ENCODE results near the gene MRPS15.

Gene MRPS15

GRCh38 chr1:36436821-36437220, 27.4 kb downstream of the MRPS15 start:
- DNase-seq = no peak
- CTCF ChIA-PET = interaction anchor here (0.6 kb wide), 1 partner anchor 31 kb away, joined by 3 read pairs; no protein-coding TSS in a partner anchor
- WGBS (ENCODE audit: insufficient coverage) = 100% methylated on average over 1 of the region's 1 CpG

GRCh38 chr1:36433102-36433501, 31.1 kb downstream of the MRPS15 start:
- H3K4me1 ChIP-seq (ENCODE audit: control extremely low read depth in 1 of 4, control insufficient read depth in 4 of 4, insufficient read depth in 4 of 4, low read length in 3 of 4) = no peaks in the 10 kb centered on the region
- H3K36me3 ChIP-seq (ENCODE audit: control insufficient read depth in 4 of 4, insufficient read depth in 4 of 4, low read length in 3 of 4) = peaks cover 0 to 4% (median 0%) of the 10 kb centered on the region in 4 experiments
- H3K27me3 ChIP-seq (replicated peaks in 2 of 5; ENCODE audit: control insufficient read depth in 4 of 5, insufficient read depth in 5 of 5, low read length in 4 of 5) = no peaks in the 10 kb centered on the region
- POLR2A ChIA-PET = no interaction called here
- no peak overlapping the region for H3K4me3 ChIP-seq (ENCODE audit: control insufficient read depth in 1 of 7, extremely low read depth in 1 of 7, insufficient read depth in 4 of 7, low read depth in 2 of 7, low read length in 6 of 7)
- WGBS (ENCODE audit: insufficient coverage) = 82% methylated on average over 1 of the region's 1 CpG
- no peak for DNase-seq
- H3K9me3 ChIP-seq (ENCODE audit: control extremely low read depth in 1 of 5, control insufficient read depth in 4 of 5, insufficient read depth in 2 of 5, low read depth in 1 of 5, low read length in 4 of 5) = no peaks in the 10 kb centered on the region
- H3K27ac ChIP-seq (ENCODE audit: insufficient read depth in 1 of 2, low read depth in 1 of 2, low read length in 2 of 2, poor library complexity in 1 of 2, severe bottlenecking in 2 of 2) = no peak overlapping the region
- CTCF ChIA-PET = no interaction called here

More at GRCh38 chr1:36436821-36437220, 27.4 kb downstream of the MRPS15 start:
- Histone ChIP-seq H3K4me1 (ENCODE audit: control extremely low read depth in 1 of 4, control insufficient read depth in 4 of 4, insufficient read depth in 4 of 4, low read length in 3 of 4) (no peaks in the 10 kb centered on the region), H3K27me3 (replicated peaks in 2 of 5; ENCODE audit: control insufficient read depth in 4 of 5, insufficient read depth in 5 of 5, low read length in 4 of 5) (no peaks in the 10 kb centered on the region), H3K27ac (ENCODE audit: insufficient read depth in 1 of 2, low read depth in 1 of 2, low read length in 2 of 2, poor library complexity in 1 of 2, severe bottlenecking in 2 of 2) (no peak overlapping the region), H3K4me3 (ENCODE audit: control insufficient read depth in 1 of 7, extremely low read depth in 1 of 7, insufficient read depth in 4 of 7, low read depth in 2 of 7, low read length in 6 of 7) (no peak overlapping the region), H3K36me3 (ENCODE audit: control insufficient read depth in 4 of 4, insufficient read depth in 4 of 4, low read length in 3 of 4) (no peaks in the 10 kb centered on the region), H3K9me3 (ENCODE audit: control extremely low read depth in 1 of 5, control insufficient read depth in 4 of 5, insufficient read depth in 2 of 5, low read depth in 1 of 5, low read length in 4 of 5) (no peaks in the 10 kb centered on the region)
- POLR2A ChIA-PET = no interaction called here

- H3K27me3 ChIP-seq (replicated peaks in 2 of 5; ENCODE audit: control insufficient read depth in 4 of 5, insufficient read depth in 5 of 5, low read length in 4 of 5) = no peaks in the 10 kb centered on the region
- no peaks in the 10 kb centered on the region for H3K9me3 ChIP-seq (ENCODE audit: control extremely low read depth in 1 of 5, control insufficient read depth in 4 of 5, insufficient read depth in 2 of 5, low read depth in 1 of 5, low read length in 4 of 5)
- ChIA-PET CTCF (no interaction called here), POLR2A (no interaction called here)
- no peak overlapping the region for H3K27ac ChIP-seq (ENCODE audit: insufficient read depth in 1 of 2, low read depth in 1 of 2, low read length in 2 of 2, poor library complexity in 1 of 2, severe bottlenecking in 2 of 2)
- no peak for DNase-seq
- WGBS (ENCODE audit: insufficient coverage) = 88% methylated on average over 2 of the region's 4 CpGs
- no peaks in the 10 kb centered on the region for H3K4me1 ChIP-seq (ENCODE audit: control extremely low read depth in 1 of 4, control insufficient read depth in 4 of 4, insufficient read depth in 4 of 4, low read length in 3 of 4)
- H3K4me3 ChIP-seq (ENCODE audit: control insufficient read depth in 1 of 7, extremely low read depth in 1 of 7, insufficient read depth in 4 of 7, low read depth in 2 of 7, low read length in 6 of 7) = no peak overlapping the region
- peaks cover 0 to 4% (median 0%) of the 10 kb centered on the region in 4 experiments for H3K36me3 ChIP-seq (ENCODE audit: control insufficient read depth in 4 of 4, insufficient read depth in 4 of 4, low read length in 3 of 4)
These were observed 31.6 kb downstream of the MRPS15 start for GRCh38 chr1:36432616-36433015.

GRCh38 chr1:36425791-36426190, 38.4 kb downstream of the MRPS15 start:
- no peak overlapping the region for H3K27ac ChIP-seq (ENCODE audit: insufficient read depth in 1 of 2, low read depth in 1 of 2, low read length in 2 of 2, poor library complexity in 1 of 2, severe bottlenecking in 2 of 2)
- ChIA-PET POLR2A (no interaction called here), CTCF (interaction anchor here (1.0 to 6.5 kb wide), 2 partner anchors 72 to 83 kb away, joined by 3 to 72 read pairs; no protein-coding TSS in a partner anchor)
- WGBS (ENCODE audit: insufficient coverage) = 94% methylated on average over 4 of the region's 4 CpGs
- H3K36me3 ChIP-seq (ENCODE audit: control insufficient read depth in 4 of 4, insufficient read depth in 4 of 4, low read length in 3 of 4) = peaks cover 0 to 6% (median 2%) of the 10 kb centered on the region in 4 experiments
- no peak for DNase-seq
- H3K27me3 ChIP-seq (replicated peaks in 2 of 5; ENCODE audit: control insufficient read depth in 4 of 5, insufficient read depth in 5 of 5, low read length in 4 of 5) = no peaks in the 10 kb centered on the region
- no peak overlapping the region for H3K4me3 ChIP-seq (ENCODE audit: control insufficient read depth in 1 of 7, extremely low read depth in 1 of 7, insufficient read depth in 4 of 7, low read depth in 2 of 7, low read length in 6 of 7)
- H3K9me3 ChIP-seq (ENCODE audit: control extremely low read depth in 1 of 5, control insufficient read depth in 4 of 5, insufficient read depth in 2 of 5, low read depth in 1 of 5, low read length in 4 of 5) = no peaks in the 10 kb centered on the region
- peaks cover 0 to under 1% (median 0%) of the 10 kb centered on the region in 4 experiments for H3K4me1 ChIP-seq (ENCODE audit: control extremely low read depth in 1 of 4, control insufficient read depth in 4 of 4, insufficient read depth in 4 of 4, low read length in 3 of 4)

GRCh38 chr1:36421649-36422048, 42.5 kb downstream of the MRPS15 start:
- 97% methylated on average over 5 of the region's 7 CpGs for WGBS (ENCODE audit: insufficient coverage)
- H3K9me3 ChIP-seq (ENCODE audit: control extremely low read depth in 1 of 5, control insufficient read depth in 4 of 5, insufficient read depth in 2 of 5, low read depth in 1 of 5, low read length in 4 of 5) = no peaks in the 10 kb centered on the region
- ChIA-PET POLR2A (interaction anchor here (1.6 kb wide), 1 partner anchor 80 kb away, joined by 3 read pairs; no protein-coding TSS in a partner anchor), CTCF (interaction anchor here (0.7 to 6.5 kb wide), 9 partner anchors 9 to 86 kb away, joined by 3 to 72 read pairs (median 3); partner anchors contain the start of gene LSM10)
- H3K4me3 ChIP-seq (ENCODE audit: control insufficient read depth in 1 of 7, extremely low read depth in 1 of 7, insufficient read depth in 4 of 7, low read depth in 2 of 7, low read length in 6 of 7) = no peak overlapping the region
- H3K27ac ChIP-seq (ENCODE audit: insufficient read depth in 1 of 2, low read depth in 1 of 2, low read length in 2 of 2, poor library complexity in 1 of 2, severe bottlenecking in 2 of 2) = no peak overlapping the region
- H3K27me3 ChIP-seq (replicated peaks in 2 of 5; ENCODE audit: control insufficient read depth in 4 of 5, insufficient read depth in 5 of 5, low read length in 4 of 5) = no peaks in the 10 kb centered on the region
- DNase-seq = no peak
- peaks cover 0 to 6% (median 2%) of the 10 kb centered on the region in 4 experiments for H3K36me3 ChIP-seq (ENCODE audit: control insufficient read depth in 4 of 4, insufficient read depth in 4 of 4, low read length in 3 of 4)
- peaks cover 0 to 6% (median 5%) of the 10 kb centered on the region in 4 experiments for H3K4me1 ChIP-seq (ENCODE audit: control extremely low read depth in 1 of 4, control insufficient read depth in 4 of 4, insufficient read depth in 4 of 4, low read length in 3 of 4)

GRCh38 chr1:36420836-36421317, 43.3 kb downstream of the MRPS15 start:
- H3K27me3 ChIP-seq (replicated peaks in 2 of 5; ENCODE audit: control insufficient read depth in 4 of 5, insufficient read depth in 5 of 5, low read length in 4 of 5) = no peaks in the 10 kb centered on the region
- H3K27ac ChIP-seq (ENCODE audit: insufficient read depth in 1 of 2, low read depth in 1 of 2, low read length in 2 of 2, poor library complexity in 1 of 2, severe bottlenecking in 2 of 2) = no peak overlapping the region
- ChIA-PET CTCF (interaction anchor here (0.7 to 6.5 kb wide), 9 partner anchors 21 to 85 kb away, joined by 3 to 86 read pairs (median 7); no protein-coding TSS in a partner anchor), POLR2A (interaction anchor here (1.6 kb wide), 1 partner anchor 80 kb away, joined by 3 read pairs; no protein-coding TSS in a partner anchor)
- peaks cover 0 to 6% (median 2%) of the 10 kb centered on the region in 4 experiments for H3K36me3 ChIP-seq (ENCODE audit: control insufficient read depth in 4 of 4, insufficient read depth in 4 of 4, low read length in 3 of 4)
- peaks cover 0 to 6% (median 5%) of the 10 kb centered on the region in 4 experiments for H3K4me1 ChIP-seq (ENCODE audit: control extremely low read depth in 1 of 4, control insufficient read depth in 4 of 4, insufficient read depth in 4 of 4, low read length in 3 of 4)
- H3K9me3 ChIP-seq (ENCODE audit: control extremely low read depth in 1 of 5, control insufficient read depth in 4 of 5, insufficient read depth in 2 of 5, low read depth in 1 of 5, low read length in 4 of 5) = no peaks in the 10 kb centered on the region
- no peak overlapping the region for H3K4me3 ChIP-seq (ENCODE audit: control insufficient read depth in 1 of 7, extremely low read depth in 1 of 7, insufficient read depth in 4 of 7, low read depth in 2 of 7, low read length in 6 of 7)
- DNase-seq = peak; percentile 73 to 87 (median 82)
- WGBS (ENCODE audit: insufficient coverage) = 29% methylated on average over 12 of the region's 13 CpGs

- H3K36me3 ChIP-seq (ENCODE audit: control insufficient read depth in 4 of 4, insufficient read depth in 4 of 4, low read length in 3 of 4) = peaks cover 0 to 6% (median 2%) of the 10 kb centered on the region in 4 experiments
- ChIA-PET CTCF (interaction anchor here (1.0 to 5.8 kb wide), 8 partner anchors 8 to 76 kb away, joined by 3 to 86 read pairs (median 6); no protein-coding TSS in a partner anchor), POLR2A (no interaction called here)
- WGBS (ENCODE audit: insufficient coverage) = 94% methylated on average over 4 of the region's 5 CpGs
- H3K27me3 ChIP-seq (replicated peaks in 2 of 5; ENCODE audit: control insufficient read depth in 4 of 5, insufficient read depth in 5 of 5, low read length in 4 of 5) = no peaks in the 10 kb centered on the region
- H3K9me3 ChIP-seq (ENCODE audit: control extremely low read depth in 1 of 5, control insufficient read depth in 4 of 5, insufficient read depth in 2 of 5, low read depth in 1 of 5, low read length in 4 of 5) = no peaks in the 10 kb centered on the region
- H3K4me1 ChIP-seq (ENCODE audit: control extremely low read depth in 1 of 4, control insufficient read depth in 4 of 4, insufficient read depth in 4 of 4, low read length in 3 of 4) = peaks cover 0 to 6% (median 5%) of the 10 kb centered on the region in 4 experiments
- DNase-seq = no peak
- H3K27ac ChIP-seq (ENCODE audit: insufficient read depth in 1 of 2, low read depth in 1 of 2, low read length in 2 of 2, poor library complexity in 1 of 2, severe bottlenecking in 2 of 2) = no peak overlapping the region
- no peak overlapping the region for H3K4me3 ChIP-seq (ENCODE audit: control insufficient read depth in 1 of 7, extremely low read depth in 1 of 7, insufficient read depth in 4 of 7, low read depth in 2 of 7, low read length in 6 of 7)
These were observed 43.8 kb downstream of the MRPS15 start for GRCh38 chr1:36420409-36420808.
